Measurements from ENCODE around the gene TOP1. TPM values are rescaled to one million over a fixed set of nuclear protein-coding genes. Genes with fewer than 3 reads are reported as not detected.

TOP1 gene
- total RNA-seq, 1 experiment from 2014 or later: 29.1 TPM

DNA sequence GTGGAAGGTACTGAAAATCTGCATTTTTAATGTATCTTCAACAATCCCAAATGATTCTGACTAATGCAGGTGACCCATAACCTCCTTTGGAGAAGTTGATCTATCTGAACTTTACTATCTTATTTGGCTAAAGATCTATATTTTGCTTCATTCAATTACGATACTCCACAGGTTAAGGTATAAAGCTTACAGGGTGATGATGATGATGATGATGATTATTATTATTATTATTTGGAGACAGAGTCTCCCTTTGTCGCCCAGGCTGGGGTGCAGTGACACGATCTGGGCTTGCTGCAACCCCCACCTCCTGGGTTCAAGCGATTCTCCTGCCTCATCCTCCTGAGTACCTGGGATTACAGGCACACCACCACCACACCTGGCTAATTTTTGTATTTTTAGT, 13.1 kb downstream of the TOP1 start:
- H3K27me3 ChIP-seq (ENCODE audit: low read length): no peaks in the 10 kb centered on the region
- H3K9me3 ChIP-seq (ENCODE audit: low read length): no peaks in the 10 kb centered on the region
- H3K9me2 ChIP-seq (replicated peaks; ENCODE audit: low read length): no peaks in the 10 kb centered on the region
- DNase-seq (no peak), ATAC-seq (no peak)
- no peak overlapping the region for H3K4me3 ChIP-seq (ENCODE audit: low read length)
- no peak overlapping the region for H3K9ac ChIP-seq (ENCODE audit: low read length)
- ChIA-PET CTCF (no interaction called here), POLR2A (ENCODE audit: unreplicated experiment) (no interaction called here)
- H3F3A ChIP-seq (ENCODE audit: low read length, unreplicated experiment): no peaks in the 10 kb centered on the region
- H3K4me2 ChIP-seq (ENCODE audit: low read length): no peak overlapping the region
- BruUV-seq (replicated peaks): no TSS peak
- H3K4me1 ChIP-seq (ENCODE audit: insufficient read depth, low read length): 0 out of 2 replicates have a peak, but pooled peaks cover 6% of the 10 kb centered on the region
- H3K36me3 ChIP-seq (ENCODE audit: low read depth, low read length): peaks cover 39% of the 10 kb centered on the region
- peaks cover 100% of the 10 kb centered on the region for H3K79me2 ChIP-seq (ENCODE audit: low read length)
- TF ChIP-seq EZH2 (IDR thresholded peaks at IDR 0.05; ENCODE audit: low read length, unreplicated experiment) (no peak), EZH2phosphoT487 (IDR thresholded peaks at IDR 0.05; ENCODE audit: borderline replicate concordance, low read length) (no peak)
- TF ChIP-seq, protein P1, sequence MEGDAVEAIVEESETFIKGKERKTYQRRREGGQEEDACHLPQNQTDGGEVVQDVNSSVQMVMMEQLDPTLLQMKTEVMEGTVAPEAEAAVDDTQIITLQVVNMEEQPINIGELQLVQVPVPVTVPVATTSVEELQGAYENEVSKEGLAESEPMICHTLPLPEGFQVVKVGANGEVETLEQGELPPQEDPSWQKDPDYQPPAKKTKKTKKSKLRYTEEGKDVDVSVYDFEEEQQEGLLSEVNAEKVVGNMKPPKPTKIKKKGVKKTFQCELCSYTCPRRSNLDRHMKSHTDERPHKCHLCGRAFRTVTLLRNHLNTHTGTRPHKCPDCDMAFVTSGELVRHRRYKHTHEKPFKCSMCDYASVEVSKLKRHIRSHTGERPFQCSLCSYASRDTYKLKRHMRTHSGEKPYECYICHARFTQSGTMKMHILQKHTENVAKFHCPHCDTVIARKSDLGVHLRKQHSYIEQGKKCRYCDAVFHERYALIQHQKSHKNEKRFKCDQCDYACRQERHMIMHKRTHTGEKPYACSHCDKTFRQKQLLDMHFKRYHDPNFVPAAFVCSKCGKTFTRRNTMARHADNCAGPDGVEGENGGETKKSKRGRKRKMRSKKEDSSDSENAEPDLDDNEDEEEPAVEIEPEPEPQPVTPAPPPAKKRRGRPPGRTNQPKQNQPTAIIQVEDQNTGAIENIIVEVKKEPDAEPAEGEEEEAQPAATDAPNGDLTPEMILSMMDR (conservative IDR thresholded peaks at IDR 0.05; ENCODE audit: low read depth, low read length): no peak
- H4K20me1 ChIP-seq (ENCODE audit: low read length): peaks cover 55% of the 10 kb centered on the region
- H3K27ac ChIP-seq (ENCODE audit: low read length): no peak overlapping the region
- intact Hi-C loops (cut with micrococcal nuclease): no loop called here
- H2AFZ ChIP-seq (ENCODE audit: low read length): no peak overlapping the region

DNA sequence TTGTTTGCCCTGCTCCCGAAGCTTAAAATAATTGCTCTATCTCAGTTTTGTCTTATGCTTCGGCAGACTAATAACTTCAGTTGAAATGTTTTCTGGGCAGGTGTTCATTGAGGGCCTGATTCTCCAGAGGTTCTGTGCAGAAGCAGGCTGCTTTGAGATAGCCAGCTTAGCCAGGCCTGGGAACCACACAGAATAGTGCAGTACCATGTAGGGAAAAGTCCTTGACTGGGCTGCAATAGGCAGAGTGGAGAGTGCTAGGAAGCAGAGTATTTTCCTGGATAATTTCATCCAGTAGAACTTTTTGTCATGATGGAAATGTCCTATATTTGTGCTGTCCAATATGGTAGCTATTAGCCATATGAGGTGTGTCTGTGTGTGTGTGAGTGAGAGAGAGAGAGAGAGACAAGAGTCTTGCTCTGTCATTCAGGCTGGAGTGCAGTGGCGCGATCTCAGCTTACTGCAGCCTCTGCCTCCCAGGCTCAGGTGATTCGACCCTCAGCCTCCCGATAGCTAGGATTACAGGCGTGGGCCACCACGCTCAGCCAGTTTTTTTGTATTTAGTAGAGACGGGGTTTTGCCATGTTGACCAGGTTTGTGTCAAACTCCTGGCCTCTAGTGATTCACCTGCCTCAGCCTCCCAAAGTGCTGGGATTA, 15.9 kb downstream of the TOP1 start:
- H3K4me3 ChIP-seq (ENCODE audit: low read length): no peak overlapping the region
- H3K9me3 ChIP-seq (ENCODE audit: low read length): no peaks in the 10 kb centered on the region
- ChIA-PET POLR2A (ENCODE audit: unreplicated experiment) (interaction anchor here (0.6 kb wide), 1 partner anchor 22 kb away, joined by 4 read pairs; no protein-coding TSS in a partner anchor), CTCF (interaction anchor here (0.5 kb wide), 1 partner anchor 56 kb away, joined by 6 read pairs; no protein-coding TSS in a partner anchor)
- no peak overlapping the region for H3K4me2 ChIP-seq (ENCODE audit: low read length)
- intact Hi-C loops (cut with micrococcal nuclease): no loop called here
- H3K4me1 ChIP-seq (ENCODE audit: insufficient read depth, low read length): peaks cover 24% of the 10 kb centered on the region; the same call in 1 of the 2 replicates
- H3K36me3 ChIP-seq (ENCODE audit: low read depth, low read length): peaks cover 32% of the 10 kb centered on the region
- ATAC-seq (no peak), DNase-seq (no peak)
- peaks cover 100% of the 10 kb centered on the region for H3K79me2 ChIP-seq (ENCODE audit: low read length)
- no peak overlapping the region for H3K27ac ChIP-seq (ENCODE audit: low read length)
- peaks cover 71% of the 10 kb centered on the region for H4K20me1 ChIP-seq (ENCODE audit: low read length)
- no peak overlapping the region for H3K9ac ChIP-seq (ENCODE audit: low read length)
- H3K27me3 ChIP-seq (ENCODE audit: low read length): no peaks in the 10 kb centered on the region
- H3F3A ChIP-seq (ENCODE audit: low read length, unreplicated experiment): no peaks in the 10 kb centered on the region
- H2AFZ ChIP-seq (ENCODE audit: low read length): no peak overlapping the region
- no TSS peak for BruUV-seq (replicated peaks)
- no peaks in the 10 kb centered on the region for H3K9me2 ChIP-seq (replicated peaks; ENCODE audit: low read length)
- TF ChIP-seq EZH2phosphoT487 (IDR thresholded peaks at IDR 0.05; ENCODE audit: borderline replicate concordance, low read length) (no peak), EZH2 (IDR thresholded peaks at IDR 0.05; ENCODE audit: low read length, unreplicated experiment) (no peak)
- TF ChIP-seq, protein P1 (conservative IDR thresholded peaks at IDR 0.05; ENCODE audit: low read depth, low read length): no peak

DNA sequence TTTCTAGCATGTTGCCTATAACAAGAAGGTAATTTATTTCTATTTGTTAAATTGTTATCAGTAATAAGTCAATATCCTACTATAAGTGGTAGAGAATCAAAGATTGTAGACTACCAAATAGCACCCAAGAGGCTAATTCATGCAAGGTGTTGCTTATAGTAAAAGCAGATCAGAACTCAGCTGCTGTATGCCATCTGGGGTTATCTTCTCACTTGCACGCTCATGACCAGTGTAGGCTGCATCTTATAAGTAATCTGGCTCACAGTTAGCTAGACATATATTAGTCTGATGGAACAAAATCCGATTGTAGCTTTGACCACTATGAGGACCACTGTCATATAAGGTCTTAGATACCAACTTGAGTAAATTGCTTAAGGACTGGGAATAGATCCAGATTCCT, 17.0 kb downstream of the TOP1 start:
- ChIA-PET POLR2A (ENCODE audit: unreplicated experiment) (no interaction called here), CTCF (no interaction called here)
- Histone ChIP-seq H4K20me1 (ENCODE audit: low read length) (peaks cover 74% of the 10 kb centered on the region), H3K9me2 (replicated peaks; ENCODE audit: low read length) (no peaks in the 10 kb centered on the region), H3K9ac (ENCODE audit: low read length) (no peak overlapping the region), H3K79me2 (ENCODE audit: low read length) (peaks cover 100% of the 10 kb centered on the region), H3K27me3 (ENCODE audit: low read length) (no peaks in the 10 kb centered on the region), H3K4me2 (ENCODE audit: low read length) (no peak overlapping the region), H3F3A (ENCODE audit: low read length, unreplicated experiment) (no peaks in the 10 kb centered on the region), H3K4me1 (ENCODE audit: insufficient read depth, low read length) (peaks cover 24% of the 10 kb centered on the region; the same call in 1 of the 2 replicates), H3K9me3 (ENCODE audit: low read length) (no peaks in the 10 kb centered on the region), H2AFZ (ENCODE audit: low read length) (no peak overlapping the region), H3K4me3 (ENCODE audit: low read length) (no peak overlapping the region), H3K27ac (ENCODE audit: low read length) (no peak overlapping the region), H3K36me3 (ENCODE audit: low read depth, low read length) (peaks cover 27% of the 10 kb centered on the region)
- DNase-seq (no peak), ATAC-seq (no peak)
- TF ChIP-seq, protein P1 (conservative IDR thresholded peaks at IDR 0.05; ENCODE audit: low read depth, low read length): no peak
- TF ChIP-seq EZH2 (IDR thresholded peaks at IDR 0.05; ENCODE audit: low read length, unreplicated experiment) (no peak), EZH2phosphoT487 (IDR thresholded peaks at IDR 0.05; ENCODE audit: borderline replicate concordance, low read length) (no peak)
- no TSS peak for BruUV-seq (replicated peaks)
- intact Hi-C loops (cut with micrococcal nuclease): no loop called here

Data from PC-3 (cell line).